WTC11 (cell line): ENCODE data around the gene LIMS2. TPM values are rescaled to one million over a fixed set of nuclear protein-coding genes. Genes with fewer than 3 reads are reported as not detected.

Source experiments
- ATAC-seq: fragments of 200-7000 bp; cut with Tn5 transposase; 2 replicates; pipeline ENCODE4 v1.10.0; 2021; ENCODE audit warnings: mild to moderate bottlenecking, moderate library complexity
- CTCF ChIA-PET: fragments of 300-600 bp; sonication (Branson Sonifier 250); formaldehyde crosslinking; loops from one replicate; lab custom pipeline; 2021; ENCODE audit warnings: antibody characterized with exemption; lab: Charles Lee
- POLR2A ChIA-PET: fragments of 350-600 bp; sonication (Branson Sonifier 250); formaldehyde crosslinking; loops from one replicate; lab custom pipeline; 2021; ENCODE audit warnings: antibody characterized with exemption; lab: Charles Lee
- DNase-seq: peaks from one replicate; pipeline ENCODE4 v3.0.0; 2021; ENCODE audit warnings: low spot score
- H3K27ac Mint-ChIP-seq: 2 replicates; pipeline ENCODE4 v1.8.0; 2021; ENCODE audit warnings: mixed read lengths
- H3K27me3 Mint-ChIP-seq: 2 replicates; pipeline ENCODE4 v1.8.0; 2021; ENCODE audit warnings: low read depth, mild to moderate bottlenecking, moderate library complexity, mixed read lengths
- H3K36me3 Mint-ChIP-seq: 2 replicates; pipeline ENCODE4 v1.8.0; 2021; ENCODE audit warnings: mixed read lengths
- H3K4me1 Mint-ChIP-seq: 2 replicates; pipeline ENCODE4 v1.8.0; 2022; ENCODE audit warnings: mixed read lengths
- H3K4me3 Mint-ChIP-seq: 2 replicates; pipeline ENCODE4 v1.8.0; 2021; ENCODE audit warnings: mild to moderate bottlenecking, moderate library complexity, mixed read lengths
- H3K9me3 Mint-ChIP-seq: 2 replicates; pipeline ENCODE4 v1.8.0; 2021; ENCODE audit warnings: mixed read lengths
- CREM ChIP-seq: sonication (generic); formaldehyde crosslinking; IDR thresholded peaks from 2 replicates; pipeline ENCODE4 v1.8.1; 2022; ENCODE audit warnings: mild to moderate bottlenecking, missing genetic modification reagents, moderate library complexity
- ELF4 ChIP-seq: sonication (generic); formaldehyde crosslinking; IDR thresholded peaks from 2 replicates; pipeline ENCODE4 v1.8.1; 2022; ENCODE audit warnings: low read depth, mild to moderate bottlenecking, moderate library complexity, missing genetic modification reagents
- ETV6 ChIP-seq: sonication (generic); formaldehyde crosslinking; IDR thresholded peaks from 2 replicates; pipeline ENCODE4 v1.8.1; 2022; ENCODE audit warnings: mild to moderate bottlenecking, missing genetic modification reagents
- JUN ChIP-seq: sonication (generic); formaldehyde crosslinking; IDR thresholded peaks from 2 replicates; pipeline ENCODE4 v1.8.0; 2023; ENCODE audit warnings: mild to moderate bottlenecking, missing genetic modification reagents
- MYBL2 ChIP-seq: sonication (generic); formaldehyde crosslinking; IDR thresholded peaks from 2 replicates; pipeline ENCODE4 v1.8.1; 2023; ENCODE audit warnings: mild to moderate bottlenecking, moderate library complexity, missing genetic modification reagents
- NR1H2 ChIP-seq: sonication (generic); formaldehyde crosslinking; IDR thresholded peaks from 2 replicates; pipeline ENCODE4 v1.9.0; 2021; ENCODE audit warnings: mild to moderate bottlenecking, moderate library complexity, missing genetic modification reagents
- SOX15 ChIP-seq: fragments of 250-450 bp; sonication (Bioruptor Pico); IDR thresholded peaks from 2 replicates; pipeline ENCODE4 v1.9.0; 2021; ENCODE audit warnings: mild to moderate bottlenecking
- SP1 ChIP-seq: sonication (generic); formaldehyde crosslinking; conservative IDR thresholded peaks from 2 replicates; pipeline ENCODE4 v1.8.1; 2022; ENCODE audit warnings: missing genetic modification reagents
- TEAD1 ChIP-seq: sonication (generic); formaldehyde crosslinking; IDR thresholded peaks from 2 replicates; pipeline ENCODE4 v1.8.0; 2022; ENCODE audit warnings: mild to moderate bottlenecking, missing genetic modification reagents
- ZNF219 ChIP-seq: sonication (generic); formaldehyde crosslinking; IDR thresholded peaks from 2 replicates; pipeline ENCODE4 v1.8.0; 2023; ENCODE audit warnings: missing genetic modification reagents, mild to moderate bottlenecking, borderline replicate concordance
- total RNA-seq: library from RNA; stranded (reverse); gene quantifications from 3 replicates; pipeline ENCODE4 v1.2.3, GENCODE V29; 2021
- TF ChIP-seq, protein P1 (sequence below): sonication (generic); formaldehyde crosslinking; IDR thresholded peaks from 2 replicates; pipeline ENCODE4 v1.8.1; 2022; ENCODE audit warnings: missing genetic modification reagents, borderline replicate concordance
- TF ChIP-seq, protein P2 (sequence below): sonication (generic); formaldehyde crosslinking; IDR thresholded peaks from 2 replicates; pipeline ENCODE4 v1.8.1; 2023; ENCODE audit warnings: mild to moderate bottlenecking, missing genetic modification reagents, moderate library complexity
- TF ChIP-seq, protein P3 (sequence below): sonication (generic); formaldehyde crosslinking; IDR thresholded peaks from 2 replicates; pipeline ENCODE4 v1.8.1; 2022; ENCODE audit warnings: low read depth, mild to moderate bottlenecking, moderate library complexity, missing genetic modification reagents, borderline replicate concordance
- TF ChIP-seq, protein P4 (sequence below): fragments of 250-450 bp; sonication (Bioruptor Pico); IDR thresholded peaks from 2 replicates; pipeline ENCODE4 v1.9.0; 2021; ENCODE audit warnings: mild to moderate bottlenecking
- TF ChIP-seq, protein P5 (sequence below): sonication (generic); formaldehyde crosslinking; IDR thresholded peaks from 2 replicates; pipeline ENCODE4 v1.8.0; 2023; ENCODE audit warnings: missing genetic modification reagents, mild to moderate bottlenecking, borderline replicate concordance
- TF ChIP-seq, protein P6 (sequence below): sonication (generic); formaldehyde crosslinking; IDR thresholded peaks from 2 replicates; pipeline ENCODE4 v1.8.0; 2022; ENCODE audit warnings: mild to moderate bottlenecking, missing genetic modification reagents

LIMS2 gene
- total RNA-seq, 1 experiment from 2014 or later, result 2.4 TPM

DNA sequence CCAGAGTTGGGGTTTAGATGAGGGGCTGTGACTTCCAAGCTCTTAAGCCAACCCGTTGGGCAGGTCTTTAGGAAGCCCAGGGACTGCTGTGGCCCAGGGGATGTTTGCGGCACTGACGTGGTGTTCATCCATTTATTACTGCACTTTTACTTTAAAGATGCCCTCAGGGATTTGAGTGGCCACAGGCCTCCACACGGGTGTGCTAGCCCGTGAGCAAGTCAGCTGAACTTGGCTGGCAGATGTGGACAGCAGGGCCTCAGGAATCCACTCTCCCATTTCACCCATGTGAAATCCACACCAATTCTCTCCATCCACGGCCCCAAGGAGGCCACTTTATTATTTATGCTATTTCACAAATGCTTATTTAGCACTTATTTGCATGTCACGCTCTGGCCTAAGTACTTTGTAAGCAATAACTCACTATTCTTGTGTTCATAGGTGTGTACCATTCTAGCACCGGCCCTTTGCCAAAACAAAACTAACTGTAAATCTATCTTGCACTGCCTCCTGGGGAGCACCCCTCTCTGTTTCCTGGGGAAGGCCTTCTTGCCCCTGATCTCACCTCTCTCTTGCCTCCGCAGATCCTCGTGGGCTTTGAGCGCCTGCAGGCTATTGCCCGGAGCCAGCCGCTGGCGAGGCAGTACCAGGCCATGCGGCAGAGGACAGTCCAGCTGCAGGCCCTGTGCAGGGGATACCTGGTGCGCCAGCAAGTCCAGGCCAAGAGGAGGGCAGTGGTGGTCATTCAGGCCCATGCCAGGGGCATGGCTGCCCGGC is 68.5 kb downstream of the LIMS2 start (continued):
- TF ChIP-seq, protein P1, sequence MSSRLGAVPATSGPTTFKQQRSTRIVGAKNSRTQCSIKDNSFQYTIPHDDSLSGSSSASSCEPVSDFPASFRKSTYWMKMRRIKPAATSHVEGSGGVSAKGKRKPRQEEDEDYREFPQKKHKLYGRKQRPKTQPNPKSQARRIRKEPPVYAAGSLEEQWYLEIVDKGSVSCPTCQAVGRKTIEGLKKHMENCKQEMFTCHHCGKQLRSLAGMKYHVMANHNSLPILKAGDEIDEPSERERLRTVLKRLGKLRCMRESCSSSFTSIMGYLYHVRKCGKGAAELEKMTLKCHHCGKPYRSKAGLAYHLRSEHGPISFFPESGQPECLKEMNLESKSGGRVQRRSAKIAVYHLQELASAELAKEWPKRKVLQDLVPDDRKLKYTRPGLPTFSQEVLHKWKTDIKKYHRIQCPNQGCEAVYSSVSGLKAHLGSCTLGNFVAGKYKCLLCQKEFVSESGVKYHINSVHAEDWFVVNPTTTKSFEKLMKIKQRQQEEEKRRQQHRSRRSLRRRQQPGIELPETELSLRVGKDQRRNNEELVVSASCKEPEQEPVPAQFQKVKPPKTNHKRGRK (CRISPR knock-in tag), result no peak
- TF ChIP-seq ZNF219 (CRISPR knock-in tag), result no peak
- no peak for TF ChIP-seq SOX15 (CRISPR knock-in tag)
- TF ChIP-seq TEAD1 (CRISPR knock-in tag), result no peak
- TF ChIP-seq MYBL2 (CRISPR knock-in tag), result no peak

DNA sequence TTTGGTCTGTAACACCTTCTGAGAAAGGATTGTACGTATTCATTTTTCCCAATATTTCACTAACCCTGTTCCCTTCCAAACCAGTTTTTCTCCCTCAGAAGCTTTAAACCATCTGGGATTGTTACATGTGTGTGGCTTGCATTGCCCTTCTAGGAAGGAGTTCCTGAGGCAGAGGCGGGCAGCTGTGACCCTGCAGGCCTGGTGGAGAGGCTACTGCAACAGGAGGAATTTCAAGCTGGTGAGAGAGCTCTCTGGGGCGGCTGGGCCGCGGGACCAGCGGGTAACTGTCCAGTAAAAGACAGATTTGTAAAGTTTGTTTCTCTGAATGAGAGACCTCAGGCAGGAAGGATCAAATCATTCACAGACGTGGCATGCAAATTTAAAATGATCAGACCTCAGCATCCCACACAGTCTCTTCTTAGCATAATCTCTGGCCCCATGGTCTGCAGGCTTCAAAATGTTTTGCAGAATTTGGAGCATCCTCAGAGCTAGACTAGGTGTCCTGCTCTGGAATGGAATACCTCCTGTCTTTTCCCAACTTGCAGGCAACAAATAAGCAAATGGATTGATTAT is 69.6 kb downstream of the LIMS2 start:
- Mint-ChIP-seq H3K36me3 (no peaks in the 10 kb centered on the region), H3K27ac (no peak overlapping the region), H3K4me3 (no peak overlapping the region)
- POLR2A ChIA-PET, result no interaction called here
- DNase-seq, result no peak
- CTCF ChIA-PET, result interaction anchor here (1.0 to 2.7 kb wide), 3 partner anchors 14 to 59 kb away, joined by 3 to 17 read pairs (median 5); no protein-coding TSS in a partner anchor
- TF ChIP-seq, protein P2, sequence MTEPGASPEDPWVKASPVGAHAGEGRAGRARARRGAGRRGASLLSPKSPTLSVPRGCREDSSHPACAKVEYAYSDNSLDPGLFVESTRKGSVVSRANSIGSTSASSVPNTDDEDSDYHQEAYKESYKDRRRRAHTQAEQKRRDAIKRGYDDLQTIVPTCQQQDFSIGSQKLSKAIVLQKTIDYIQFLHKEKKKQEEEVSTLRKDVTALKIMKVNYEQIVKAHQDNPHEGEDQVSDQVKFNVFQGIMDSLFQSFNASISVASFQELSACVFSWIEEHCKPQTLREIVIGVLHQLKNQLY (CRISPR knock-in tag), result no peak
- TF ChIP-seq, protein P3, sequence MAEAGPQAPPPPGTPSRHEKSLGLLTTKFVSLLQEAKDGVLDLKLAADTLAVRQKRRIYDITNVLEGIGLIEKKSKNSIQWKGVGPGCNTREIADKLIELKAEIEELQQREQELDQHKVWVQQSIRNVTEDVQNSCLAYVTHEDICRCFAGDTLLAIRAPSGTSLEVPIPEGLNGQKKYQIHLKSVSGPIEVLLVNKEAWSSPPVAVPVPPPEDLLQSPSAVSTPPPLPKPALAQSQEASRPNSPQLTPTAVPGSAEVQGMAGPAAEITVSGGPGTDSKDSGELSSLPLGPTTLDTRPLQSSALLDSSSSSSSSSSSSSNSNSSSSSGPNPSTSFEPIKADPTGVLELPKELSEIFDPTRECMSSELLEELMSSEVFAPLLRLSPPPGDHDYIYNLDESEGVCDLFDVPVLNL (CRISPR knock-in tag), result no peak
- TF ChIP-seq, all 79 proteins: peak for 0
- Mint-ChIP-seq H3K4me1 (no peaks in the 10 kb centered on the region), H3K9me3 (peaks cover 7% of the 10 kb centered on the region), H3K27me3 (peaks cover 3% of the 10 kb centered on the region; the same call in 1 of the 2 replicates)
- ATAC-seq, result no peak

DNA sequence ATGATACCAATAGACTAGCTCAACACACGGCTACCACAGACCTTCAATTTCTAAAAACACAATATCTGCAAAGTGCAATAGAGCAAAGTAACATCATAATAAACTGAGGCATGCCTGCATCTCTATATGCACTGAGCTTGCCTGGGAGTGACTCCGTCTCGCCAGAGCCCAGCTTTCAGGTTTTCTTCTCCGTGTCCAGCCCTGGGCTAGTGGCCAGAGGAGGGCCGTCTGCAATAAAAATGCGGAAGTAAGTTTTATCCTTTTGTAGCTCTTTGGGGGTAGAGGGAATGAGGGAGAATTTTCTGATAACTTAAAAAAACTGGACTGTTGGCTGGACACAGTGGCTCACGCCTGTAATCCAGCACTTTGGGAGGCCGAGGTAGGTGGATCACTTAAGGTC is 70.3 kb downstream of the LIMS2 start:
- H3K4me3 Mint-ChIP-seq, result no peak overlapping the region
- ATAC-seq (no peak), DNase-seq (no peak)
- H3K27ac Mint-ChIP-seq, result no peak overlapping the region
- CTCF ChIA-PET, result interaction anchor here (2.7 kb wide), 1 partner anchor 13 kb away, joined by 17 read pairs; no protein-coding TSS in a partner anchor
- H3K27me3 Mint-ChIP-seq, result peaks cover 3% of the 10 kb centered on the region; the same call in 1 of the 2 replicates
- H3K9me3 Mint-ChIP-seq, result peaks cover 7% of the 10 kb centered on the region
- TF ChIP-seq CREM (CRISPR knock-in tag), result no peak
- TF ChIP-seq, protein P4, sequence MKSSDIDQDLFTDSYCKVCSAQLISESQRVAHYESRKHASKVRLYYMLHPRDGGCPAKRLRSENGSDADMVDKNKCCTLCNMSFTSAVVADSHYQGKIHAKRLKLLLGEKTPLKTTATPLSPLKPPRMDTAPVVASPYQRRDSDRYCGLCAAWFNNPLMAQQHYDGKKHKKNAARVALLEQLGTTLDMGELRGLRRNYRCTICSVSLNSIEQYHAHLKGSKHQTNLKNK, result no peak
- no peak for TF ChIP-seq ELF4
- TF ChIP-seq NR1H2, result no peak
- TF ChIP-seq, protein P5, sequence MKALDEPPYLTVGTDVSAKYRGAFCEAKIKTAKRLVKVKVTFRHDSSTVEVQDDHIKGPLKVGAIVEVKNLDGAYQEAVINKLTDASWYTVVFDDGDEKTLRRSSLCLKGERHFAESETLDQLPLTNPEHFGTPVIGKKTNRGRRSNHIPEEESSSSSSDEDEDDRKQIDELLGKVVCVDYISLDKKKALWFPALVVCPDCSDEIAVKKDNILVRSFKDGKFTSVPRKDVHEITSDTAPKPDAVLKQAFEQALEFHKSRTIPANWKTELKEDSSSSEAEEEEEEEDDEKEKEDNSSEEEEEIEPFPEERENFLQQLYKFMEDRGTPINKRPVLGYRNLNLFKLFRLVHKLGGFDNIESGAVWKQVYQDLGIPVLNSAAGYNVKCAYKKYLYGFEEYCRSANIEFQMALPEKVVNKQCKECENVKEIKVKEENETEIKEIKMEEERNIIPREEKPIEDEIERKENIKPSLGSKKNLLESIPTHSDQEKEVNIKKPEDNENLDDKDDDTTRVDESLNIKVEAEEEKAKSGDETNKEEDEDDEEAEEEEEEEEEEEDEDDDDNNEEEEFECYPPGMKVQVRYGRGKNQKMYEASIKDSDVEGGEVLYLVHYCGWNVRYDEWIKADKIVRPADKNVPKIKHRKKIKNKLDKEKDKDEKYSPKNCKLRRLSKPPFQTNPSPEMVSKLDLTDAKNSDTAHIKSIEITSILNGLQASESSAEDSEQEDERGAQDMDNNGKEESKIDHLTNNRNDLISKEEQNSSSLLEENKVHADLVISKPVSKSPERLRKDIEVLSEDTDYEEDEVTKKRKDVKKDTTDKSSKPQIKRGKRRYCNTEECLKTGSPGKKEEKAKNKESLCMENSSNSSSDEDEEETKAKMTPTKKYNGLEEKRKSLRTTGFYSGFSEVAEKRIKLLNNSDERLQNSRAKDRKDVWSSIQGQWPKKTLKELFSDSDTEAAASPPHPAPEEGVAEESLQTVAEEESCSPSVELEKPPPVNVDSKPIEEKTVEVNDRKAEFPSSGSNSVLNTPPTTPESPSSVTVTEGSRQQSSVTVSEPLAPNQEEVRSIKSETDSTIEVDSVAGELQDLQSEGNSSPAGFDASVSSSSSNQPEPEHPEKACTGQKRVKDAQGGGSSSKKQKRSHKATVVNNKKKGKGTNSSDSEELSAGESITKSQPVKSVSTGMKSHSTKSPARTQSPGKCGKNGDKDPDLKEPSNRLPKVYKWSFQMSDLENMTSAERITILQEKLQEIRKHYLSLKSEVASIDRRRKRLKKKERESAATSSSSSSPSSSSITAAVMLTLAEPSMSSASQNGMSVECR, result no peak
- TF ChIP-seq ETV6 (CRISPR knock-in tag), result no peak
- TF ChIP-seq JUN (CRISPR knock-in tag), result no peak
- TF ChIP-seq SOX15 (CRISPR knock-in tag), result no peak
- no peak for TF ChIP-seq SP1 (CRISPR knock-in tag)
- TF ChIP-seq, protein P6, sequence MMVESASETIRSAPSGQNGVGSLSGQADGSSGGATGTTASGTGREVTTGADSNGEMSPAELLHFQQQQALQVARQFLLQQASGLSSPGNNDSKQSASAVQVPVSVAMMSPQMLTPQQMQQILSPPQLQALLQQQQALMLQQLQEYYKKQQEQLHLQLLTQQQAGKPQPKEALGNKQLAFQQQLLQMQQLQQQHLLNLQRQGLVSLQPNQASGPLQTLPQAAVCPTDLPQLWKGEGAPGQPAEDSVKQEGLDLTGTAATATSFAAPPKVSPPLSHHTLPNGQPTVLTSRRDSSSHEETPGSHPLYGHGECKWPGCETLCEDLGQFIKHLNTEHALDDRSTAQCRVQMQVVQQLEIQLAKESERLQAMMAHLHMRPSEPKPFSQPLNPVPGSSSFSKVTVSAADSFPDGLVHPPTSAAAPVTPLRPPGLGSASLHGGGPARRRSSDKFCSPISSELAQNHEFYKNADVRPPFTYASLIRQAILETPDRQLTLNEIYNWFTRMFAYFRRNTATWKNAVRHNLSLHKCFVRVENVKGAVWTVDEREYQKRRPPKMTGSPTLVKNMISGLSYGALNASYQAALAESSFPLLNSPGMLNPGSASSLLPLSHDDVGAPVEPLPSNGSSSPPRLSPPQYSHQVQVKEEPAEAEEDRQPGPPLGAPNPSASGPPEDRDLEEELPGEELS (CRISPR knock-in tag), result no peak
- no peaks in the 10 kb centered on the region for H3K36me3 Mint-ChIP-seq
- no peaks in the 10 kb centered on the region for H3K4me1 Mint-ChIP-seq
- POLR2A ChIA-PET, result no interaction called here
